Endothelial cell of umbilical vein (primary cell): ENCODE measurements around the gene CEBPB. TPM values are rescaled to one million over a fixed set of nuclear protein-coding genes. Genes with fewer than 3 reads are reported as not detected.

Experiments
- BruUV-seq: library from RNA; stranded (reverse); fragments of 400-500 nt; replicated peaks from 2 replicates; lab custom pipeline; 2021; lab: Mats Ljungman, UMichigan
- CTCF ChIA-PET: fragments of 300-600, 350-600 bp; sonication (Branson Sonifier 250); formaldehyde crosslinking; loops from one replicate; lab custom pipeline; 2021; ENCODE audit warnings: antibody characterized with exemption, inconsistent platforms; lab: Charles Lee
- POLR2A ChIA-PET: fragments of 300-600, 350-600 bp; sonication (Branson Sonifier 250); formaldehyde crosslinking; loops from one replicate; lab custom pipeline; 2021; ENCODE audit warnings: antibody characterized with exemption, inconsistent platforms; lab: Charles Lee
- DNase-seq: peaks from one replicate; pipeline ENCODE4 v3.0.0-alpha.2; 2011; ENCODE audit warnings: low read depth, low spot score
- FAIRE-seq: peaks from 2 replicates; lab custom pipeline; 2011; peaks lifted over from hg19 to GRCh38; lab: Jason Lieb, UNC
- H2AFZ ChIP-seq: 2 replicates; pipeline ENCODE4 v1.6.0; 2012; ENCODE audit warnings: low read depth, low read length, control low read depth, inconsistent platforms
- H3K27ac ChIP-seq: 2 replicates; pipeline ENCODE4 v1.5.1; 2011; ENCODE audit warnings: low read depth, mild to moderate bottlenecking, control low read depth, low read length, moderate library complexity; ENCODE audit not compliant: insufficient read depth
- H3K27me3 ChIP-seq, 2 experiments: 2 replicates each; pipeline versions ENCODE4 v1.6.0 to v1.6.1; 2011; ENCODE audit warnings: low read length in 2 of 2, mixed read lengths in 1 of 2; ENCODE audit not compliant: control insufficient read depth in 2 of 2, insufficient read depth in 2 of 2
- H3K36me3 ChIP-seq, 2 experiments: 2 replicates in 1 of 2; 3 replicates in 1 of 2; pipeline ENCODE4 v1.5.1; 2011; ENCODE audit warnings: low read length in 2 of 2, mild to moderate bottlenecking in 1 of 2, moderate library complexity in 1 of 2; ENCODE audit not compliant: control insufficient read depth in 2 of 2, insufficient read depth in 2 of 2; ENCODE audit errors: extremely low read depth in 1 of 2
- H3K4me1 ChIP-seq: 3 replicates; pipeline ENCODE4 v1.5.1; 2011; ENCODE audit warnings: mild to moderate bottlenecking, low read length; ENCODE audit not compliant: control insufficient read depth, insufficient read depth; ENCODE audit errors: extremely low read depth
- H3K4me2 ChIP-seq: 2 replicates; pipeline ENCODE4 v1.6.1; 2011; ENCODE audit warnings: low read length, control low read depth, mixed read lengths; ENCODE audit not compliant: insufficient read depth
- H3K4me3 ChIP-seq, 3 experiments: fragments of 200-600 bp in 1 of 3; sonication (generic), shearing (Covaris generic) in 1 of 3; replicated peaks in 1 of 3; 2 replicates each; pipeline ENCODE4 v1.5.1; 2011 to 2016; ENCODE audit warnings: control low read depth in 3 of 3, low read length in 3 of 3, mild to moderate bottlenecking in 2 of 3, inconsistent platforms in 1 of 3, low read depth in 1 of 3, moderate library complexity in 1 of 3; ENCODE audit not compliant: insufficient read depth in 1 of 3
- H3K79me2 ChIP-seq: 2 replicates; pipeline ENCODE4 v1.6.0; 2012; ENCODE audit warnings: low read length, inconsistent platforms; ENCODE audit not compliant: control insufficient read depth, insufficient read depth
- H3K9ac ChIP-seq: replicated peaks from 2 replicates; pipeline ENCODE3; 2011; ENCODE audit warnings: low read length, control low read depth; ENCODE audit not compliant: insufficient read depth; ENCODE audit errors: extremely low read depth
- H3K9me1 ChIP-seq: replicated peaks from 3 replicates; pipeline ENCODE4 v1.6.0; 2011; ENCODE audit warnings: mild to moderate bottlenecking, low read length; ENCODE audit not compliant: control insufficient read depth, insufficient read depth; ENCODE audit errors: extremely low read depth
- H3K9me3 ChIP-seq: replicated peaks from 2 replicates; pipeline ENCODE4 v1.5.1; 2012; ENCODE audit warnings: low read length, inconsistent platforms; ENCODE audit not compliant: control insufficient read depth, insufficient read depth
- H4K20me1 ChIP-seq: replicated peaks from 2 replicates; pipeline ENCODE3; 2011; ENCODE audit warnings: mild to moderate bottlenecking, low read length; ENCODE audit not compliant: control insufficient read depth, insufficient read depth; ENCODE audit errors: extremely low read depth
- CTCF ChIP-seq, 2 donors: IDR thresholded peaks; 1 replicate in 1 of 2; 2 replicates in 1 of 2; pipeline ENCODE4 v1.5.1; 2011; ENCODE audit warnings: low read length in 2 of 2, mild to moderate bottlenecking in 2 of 2, moderate library complexity in 2 of 2, control low read depth in 1 of 2, inconsistent platforms in 1 of 2, low read depth in 1 of 2; ENCODE audit not compliant: insufficient read depth in 1 of 2; ENCODE audit errors: extremely low read depth in 1 of 2
- EZH2 ChIP-seq: IDR thresholded peaks from 2 replicates; pipeline ENCODE4 v1.6.1; 2012; ENCODE audit warnings: borderline replicate concordance, low read depth, mild to moderate bottlenecking, moderate library complexity, low read length, inconsistent platforms; ENCODE audit not compliant: severe bottlenecking
- FOS ChIP-seq: IDR thresholded peaks from 2 replicates; pipeline ENCODE4 v1.6.1; 2011; ENCODE audit warnings: mild to moderate bottlenecking, low read length, moderate library complexity, borderline replicate concordance; ENCODE audit not compliant: insufficient read depth
- GATA2 ChIP-seq: IDR thresholded peaks from 2 replicates; pipeline ENCODE4 v1.7.0; 2011; ENCODE audit warnings: low read depth, mild to moderate bottlenecking, moderate library complexity, mixed read lengths, low read length; ENCODE audit not compliant: insufficient read length, insufficient read depth
- JUN ChIP-seq: IDR thresholded peaks from 2 replicates; pipeline ENCODE4 v1.6.1; 2011; ENCODE audit warnings: borderline replicate concordance, low read depth; ENCODE audit not compliant: insufficient read length, insufficient read depth
- MAX ChIP-seq: IDR thresholded peaks from 2 replicates; pipeline ENCODE4 v1.6.1; 2011; ENCODE audit not compliant: insufficient read depth, insufficient read length
- MYC ChIP-seq: IDR thresholded peaks from one replicate; pipeline ENCODE4 v1.6.1; 2011; ENCODE audit warnings: mild to moderate bottlenecking, low read depth, low read length
- POLR2A ChIP-seq: IDR thresholded peaks from 2 replicates; pipeline ENCODE4 v1.6.1; 2012; ENCODE audit warnings: low read depth, mild to moderate bottlenecking, control low read depth, low read length
- POLR2AphosphoS5 ChIP-seq: IDR thresholded peaks from 2 replicates; pipeline ENCODE4 v1.6.1; 2012; ENCODE audit warnings: low read depth, mild to moderate bottlenecking, control low read depth, low read length, moderate library complexity; ENCODE audit not compliant: insufficient read depth
- dilution Hi-C: fragments of 300-500 bp; cut with MboI; formaldehyde crosslinking; loops from one replicate; pipeline ENCODE4 v1.15.0; 2019; ENCODE audit warnings: low sequenced_read_pairs; ENCODE audit not compliant: extremely low pct_ligation_motif_present
- intact Hi-C: fragments of 100-400 bp; cut with micrococcal nuclease; formaldehyde crosslinking; loops from one replicate; pipeline ENCODE4 v1.10.0; 2022
- polyA plus RNA-seq, 4 experiments: library from polyadenylated mRNA; depleted of rRNA in 3 of 4; stranded (reverse) in 3 of 4; unstranded in 1 of 4; fragments of >200 nt; gene quantifications; 2 replicates each; pipeline versions ENCODE4 v1.2.1 to v1.2.3, GENCODE V29; 2011 to 2012; ENCODE audit warnings: missing spikeins in 1 of 4
- total RNA-seq: library from RNA; stranded (reverse); gene quantifications from 2 replicates; pipeline ENCODE4 v1.2.3, GENCODE V29; 2021

CEBPB gene
- total and polyA plus RNA-seq, 2 donors (not counting 3 experiments of a cell fraction or from before 2014, with no cell fraction given): 3.7 to 11.4 TPM

- CTCF ChIA-PET: no interaction called here
- no peak overlapping the region for H2AFZ ChIP-seq
- FAIRE-seq (no peak), DNase-seq (no peak)
- H3K27me3 ChIP-seq: peaks cover 0 to 3% of the 10 kb centered on the region in 2 experiments
- H3K79me2 ChIP-seq: no peaks in the 10 kb centered on the region
- H3K4me3 ChIP-seq: no peak overlapping the region
- intact Hi-C loops (no loop called here), dilution Hi-C loops (no loop called here)
- TF ChIP-seq EZH2: no peak
- TF ChIP-seq GATA2: no peak
- H4K20me1 ChIP-seq: no peaks in the 10 kb centered on the region
- no peaks in the 10 kb centered on the region for H3K36me3 ChIP-seq
- no peaks in the 10 kb centered on the region for H3K9me1 ChIP-seq
- H3K9ac ChIP-seq: no peak overlapping the region
- BruUV-seq: no TSS peak
- no peak overlapping the region for H3K27ac ChIP-seq
- H3K4me2 ChIP-seq: no peak overlapping the region
- no peaks in the 10 kb centered on the region for H3K9me3 ChIP-seq
- H3K4me1 ChIP-seq: no peaks in the 10 kb centered on the region
- POLR2A ChIA-PET: no interaction called here
These were observed 42.2 kb downstream of the CEBPB start for GRCh38 chr20:50232651-50233324.

- TF ChIP-seq POLR2AphosphoS5: no peak
- no peak for TF ChIP-seq MYC
- no peak for TF ChIP-seq CTCF (IDR thresholded peaks at IDR 0.05; ENCODE audit: extremely low read depth in 1 of 2, insufficient read depth in 1 of 2, low read depth in 1 of 2, low read length in 2 of 2)
- TF ChIP-seq FOS: no peak
- TF ChIP-seq EZH2: no peak
- TF ChIP-seq GATA2: no peak
- TF ChIP-seq JUN: no peak
- no peak for TF ChIP-seq POLR2A
- TF ChIP-seq MAX: no peak
- ChIA-PET CTCF (no interaction called here), POLR2A (no interaction called here)
- Histone ChIP-seq H3K4me2 (no peak overlapping the region), H2AFZ (no peak overlapping the region), H4K20me1 (no peaks in the 10 kb centered on the region), H3K4me1 (no peaks in the 10 kb centered on the region), H3K4me3 (no peak overlapping the region), H3K36me3 (no peaks in the 10 kb centered on the region), H3K27ac (no peak overlapping the region), H3K79me2 (no peaks in the 10 kb centered on the region), H3K9ac (no peak overlapping the region), H3K9me1 (no peaks in the 10 kb centered on the region), H3K27me3 (peaks cover 3% of the 10 kb centered on the region in 2 experiments), H3K9me3 (no peaks in the 10 kb centered on the region)
- BruUV-seq: no TSS peak
- no peak for FAIRE-seq
- dilution Hi-C loops (no loop called here), intact Hi-C loops (no loop called here)
- DNase-seq: no peak
These were observed 42.9 kb downstream of the CEBPB start for GRCh38 chr20:50233325-50234212.
